Stimulated activated CD8-positive, alpha-beta memory T cell treated with anti-CD3 and anti-CD28 coated beads, Interleukin-4, amount 100 ng/mL, for 48 hours (primary cell): ENCODE data around the gene NDUFA12.

ENCODE experiments used
- DNase-seq: peaks from one replicate; pipeline ENCODE4 v3.0.0-alpha.2; 2020

Gene NDUFA12

GRCh38 chr12:94930772-94931171 lies 72.7 kb downstream of the NDUFA12 start:
- no peak for DNase-seq

GRCh38 chr12:94930216-94930654 lies 73.3 kb downstream of the NDUFA12 start:
- DNase-seq = no peak

- no peak for DNase-seq
These were observed 73.7 kb downstream of the NDUFA12 start for GRCh38 chr12:94929780-94930179.

- no peak for DNase-seq
These were observed 77.8 kb downstream of the NDUFA12 start for GRCh38 chr12:94925729-94926128.

- no peak for DNase-seq
These were observed 78.3 kb downstream of the NDUFA12 start for GRCh38 chr12:94925206-94925605.

- DNase-seq = no peak
These were observed 80.9 kb downstream of the NDUFA12 start for GRCh38 chr12:94922561-94922960.
